Left lung (tissue), 10 donors: ENCODE measurements around the gene LDLRAD3. TPM values are rescaled to one million over a fixed set of nuclear protein-coding genes. Genes with fewer than 3 reads are reported as not detected.

Source experiments
- ATAC-seq: fragments of 200-7000 bp; cut with Tn5 transposase; one replicate; pipeline ENCODE4 v1.9.1; 2020; ENCODE audit warnings: moderate library complexity
- DNase-seq, 4 donors: peaks; one replicate each; pipeline ENCODE4 v3.0.0-alpha.2; 2013 to 2020
- H3K27ac ChIP-seq, 2 donors: fragments of 200-600 bp; sonication (generic) in 1 of 2; one replicate each; pipeline versions ENCODE4 v1.5.0 to v1.8.0; 2020 to 2021
- H3K27me3 ChIP-seq, 2 donors: fragments of 200-600 bp; sonication (generic) in 1 of 2; one replicate each; pipeline versions ENCODE4 v1.5.0 to v1.8.0; 2020 to 2021
- H3K36me3 ChIP-seq, 2 donors: fragments of 200-600 bp; sonication (generic) in 1 of 2; one replicate each; pipeline versions ENCODE4 v1.5.0 to v1.8.0; 2020 to 2021
- H3K4me1 ChIP-seq, 2 donors: fragments of 200-600 bp; one replicate each; pipeline ENCODE4 v1.8.0; 2021
- H3K4me3 ChIP-seq, 2 donors: fragments of 200-600 bp; sonication (generic) in 1 of 2; one replicate each; pipeline versions ENCODE4 v1.5.0 to v1.8.0; 2020 to 2021; ENCODE audit warnings: mild to moderate bottlenecking in 1 of 2
- H3K9me3 ChIP-seq, 2 donors: fragments of 200-600 bp; sonication (generic) in 1 of 2; one replicate each; pipeline versions ENCODE4 v1.5.0 to v1.8.0; 2020 to 2021
- intact Hi-C, 2 donors: fragments of 100-400 bp; cut with DNase I; formaldehyde crosslinking; loops; one replicate each; pipeline versions ENCODE4 v1.11.2 to v1.14.2; 2022
- polyA plus RNA-seq, 6 donors: library from polyadenylated mRNA; unstranded; fragments of 120-200 nt; gene quantifications; one replicate each; pipeline ENCODE4 v1.2.1, GENCODE V29; 2013; ENCODE audit not compliant: insufficient read length in 6 of 6
- total RNA-seq, 2 donors: library from RNA; stranded (reverse); fragmentation: NEBNext Ultra II Directional; extraction: Animal tissue kit (Norgen Biotek cat#: 25700); gene quantifications; one replicate each; pipeline ENCODE4 v1.2.1, GENCODE V29; 2021
- TF ChIP-seq, protein P1 (sequence below), 2 donors: fragments of 200-600 bp; sonication (generic) in 1 of 2; IDR thresholded peaks; one replicate each; pipeline versions ENCODE4 v1.5.0 to v1.8.0; 2021; ENCODE audit warnings: antibody characterized with exemption in 2 of 2
- donor health status: DM: no; HTN: yes; CAD: no.
- donor health status: DM: no; HTN: no; CAD: no.

LDLRAD3 gene
- total and polyA plus RNA-seq, 8 donors, result 7.1 to 18.2 (median 16.8) TPM

DNA sequence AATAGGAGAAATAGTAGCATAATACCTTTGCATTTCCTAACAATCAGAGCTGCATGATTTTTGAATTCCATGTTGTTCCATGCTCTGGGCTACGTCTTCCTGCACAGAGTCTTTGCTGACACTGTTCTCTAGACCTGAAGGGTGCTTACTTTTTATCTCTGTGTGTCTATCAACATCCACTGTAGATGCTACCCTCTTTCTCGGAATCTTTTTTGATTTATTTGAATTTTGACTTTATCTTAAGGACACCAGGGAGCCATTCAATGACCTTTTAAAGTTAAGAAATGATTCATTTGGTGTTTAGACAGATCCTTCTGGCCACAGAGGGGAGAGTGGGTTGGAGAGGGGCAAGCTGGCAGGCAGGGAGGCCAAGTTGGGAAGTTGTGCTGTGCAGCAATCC lies 90.1 kb downstream of the LDLRAD3 start:
- Histone ChIP-seq H3K4me1 (no peaks in the 10 kb centered on the region), H3K36me3 (no peaks in the 10 kb centered on the region), H3K9me3 (no peaks in the 10 kb centered on the region), H3K4me3 (no peak overlapping the region), H3K27me3 (no peaks in the 10 kb centered on the region), H3K27ac (no peak overlapping the region)
- DNase-seq (no peak), ATAC-seq (no peak)
- TF ChIP-seq, protein P1, sequence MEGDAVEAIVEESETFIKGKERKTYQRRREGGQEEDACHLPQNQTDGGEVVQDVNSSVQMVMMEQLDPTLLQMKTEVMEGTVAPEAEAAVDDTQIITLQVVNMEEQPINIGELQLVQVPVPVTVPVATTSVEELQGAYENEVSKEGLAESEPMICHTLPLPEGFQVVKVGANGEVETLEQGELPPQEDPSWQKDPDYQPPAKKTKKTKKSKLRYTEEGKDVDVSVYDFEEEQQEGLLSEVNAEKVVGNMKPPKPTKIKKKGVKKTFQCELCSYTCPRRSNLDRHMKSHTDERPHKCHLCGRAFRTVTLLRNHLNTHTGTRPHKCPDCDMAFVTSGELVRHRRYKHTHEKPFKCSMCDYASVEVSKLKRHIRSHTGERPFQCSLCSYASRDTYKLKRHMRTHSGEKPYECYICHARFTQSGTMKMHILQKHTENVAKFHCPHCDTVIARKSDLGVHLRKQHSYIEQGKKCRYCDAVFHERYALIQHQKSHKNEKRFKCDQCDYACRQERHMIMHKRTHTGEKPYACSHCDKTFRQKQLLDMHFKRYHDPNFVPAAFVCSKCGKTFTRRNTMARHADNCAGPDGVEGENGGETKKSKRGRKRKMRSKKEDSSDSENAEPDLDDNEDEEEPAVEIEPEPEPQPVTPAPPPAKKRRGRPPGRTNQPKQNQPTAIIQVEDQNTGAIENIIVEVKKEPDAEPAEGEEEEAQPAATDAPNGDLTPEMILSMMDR (IDR thresholded peaks at IDR 0.05), result no peak
- intact Hi-C loops, result no loop called here

DNA sequence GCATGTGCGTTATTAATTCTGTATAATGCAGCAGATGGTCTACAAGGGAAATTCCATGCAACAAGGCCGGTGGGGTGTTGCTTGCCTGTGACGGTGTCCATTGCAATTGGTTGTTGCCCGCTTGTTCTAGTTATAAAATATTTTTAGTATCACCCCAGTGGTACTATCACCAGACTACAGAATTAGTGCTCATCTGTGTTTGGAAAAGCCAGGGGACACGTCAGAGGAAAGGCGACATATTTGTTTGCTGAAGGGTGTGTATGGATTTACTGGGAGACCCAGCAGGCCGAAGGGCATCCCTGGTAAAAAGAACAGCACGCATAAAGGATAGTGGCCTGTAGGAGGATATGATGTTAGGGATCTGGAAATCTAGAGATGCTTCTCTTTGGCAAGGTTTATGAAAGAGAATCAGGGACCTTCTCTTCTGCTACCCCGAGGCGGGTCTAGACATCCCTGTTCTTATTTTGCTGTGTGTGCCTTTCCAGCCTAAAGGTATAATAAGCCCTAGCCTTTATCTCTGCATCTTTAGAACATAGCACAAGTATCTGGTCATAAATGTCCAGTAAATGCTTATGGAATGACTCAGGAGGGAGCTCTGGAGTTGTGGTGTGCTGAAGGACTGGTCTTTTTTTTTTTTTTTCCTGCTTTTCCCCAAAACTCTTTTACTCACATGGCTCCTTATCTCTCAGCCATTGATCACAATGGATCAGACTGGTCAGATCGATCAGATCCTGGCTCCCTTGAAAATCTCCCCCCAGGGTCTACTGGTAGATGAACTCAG lies 90.9 kb downstream of the LDLRAD3 start:
- TF ChIP-seq, protein P1 (IDR thresholded peaks at IDR 0.05), result no peak
- Histone ChIP-seq H3K4me1 (no peaks in the 10 kb centered on the region), H3K27me3 (no peaks in the 10 kb centered on the region), H3K9me3 (no peaks in the 10 kb centered on the region), H3K36me3 (no peaks in the 10 kb centered on the region), H3K27ac (no peak overlapping the region), H3K4me3 (no peak overlapping the region)
- no peak for DNase-seq
- intact Hi-C loops, result no loop called here
- no peak for ATAC-seq

DNA sequence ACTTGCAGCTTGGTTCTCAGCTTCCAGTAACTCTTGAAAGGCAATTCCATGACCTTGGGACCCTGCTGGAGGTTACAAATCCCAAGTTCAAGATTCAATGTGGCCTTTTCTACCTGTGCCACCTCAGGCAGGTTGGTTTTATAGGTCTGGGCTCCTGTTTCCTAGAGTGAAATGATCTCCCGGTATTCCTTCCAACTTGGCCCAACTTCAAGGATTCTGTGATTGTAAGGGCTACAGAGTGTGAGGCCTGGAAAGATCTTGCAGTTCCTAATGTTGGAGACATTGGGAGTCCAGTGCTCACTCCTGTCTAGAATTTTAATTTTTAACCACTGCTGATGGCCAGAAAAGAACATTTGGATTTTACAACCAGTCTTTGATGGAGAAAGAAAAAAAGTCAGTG lies 91.6 kb downstream of the LDLRAD3 start:
- TF ChIP-seq, protein P1 (IDR thresholded peaks at IDR 0.05), result no peak
- intact Hi-C loops, result no loop called here
- Histone ChIP-seq H3K36me3 (no peaks in the 10 kb centered on the region), H3K4me3 (no peak overlapping the region), H3K9me3 (no peaks in the 10 kb centered on the region), H3K27ac (no peak overlapping the region), H3K4me1 (no peaks in the 10 kb centered on the region), H3K27me3 (no peaks in the 10 kb centered on the region)
- no peak for DNase-seq
- no peak for ATAC-seq

DNA sequence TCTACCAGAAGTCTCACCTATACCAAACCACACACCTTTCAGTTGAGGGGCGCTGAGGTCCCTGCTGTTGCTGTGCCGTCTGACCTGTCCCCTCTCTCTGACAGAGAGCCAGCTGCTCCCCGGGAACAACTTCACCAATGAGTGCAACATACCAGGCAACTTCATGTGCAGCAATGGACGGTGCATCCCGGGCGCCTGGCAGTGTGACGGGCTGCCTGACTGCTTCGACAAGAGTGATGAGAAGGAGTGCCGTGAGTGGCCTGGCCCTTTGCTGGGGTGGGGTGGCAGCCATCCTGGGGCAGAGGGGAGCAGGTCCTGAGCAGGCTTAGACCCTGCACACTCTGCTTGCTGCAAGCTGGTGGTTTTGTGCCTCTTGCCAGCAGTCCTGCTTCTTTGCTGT lies 92.1 kb downstream of the LDLRAD3 start:
- H3K27me3 ChIP-seq, result no peaks in the 10 kb centered on the region
- TF ChIP-seq, protein P1 (IDR thresholded peaks at IDR 0.05), result no peak
- H3K4me1 ChIP-seq, result no peaks in the 10 kb centered on the region
- ATAC-seq, result no peak
- peak in 1 of 4 donors; percentile 69 for DNase-seq
- intact Hi-C loops, result no loop called here
- H3K36me3 ChIP-seq, result no peaks in the 10 kb centered on the region
- H3K4me3 ChIP-seq, result no peak overlapping the region
- H3K27ac ChIP-seq, result no peak overlapping the region
- no peaks in the 10 kb centered on the region for H3K9me3 ChIP-seq

DNA sequence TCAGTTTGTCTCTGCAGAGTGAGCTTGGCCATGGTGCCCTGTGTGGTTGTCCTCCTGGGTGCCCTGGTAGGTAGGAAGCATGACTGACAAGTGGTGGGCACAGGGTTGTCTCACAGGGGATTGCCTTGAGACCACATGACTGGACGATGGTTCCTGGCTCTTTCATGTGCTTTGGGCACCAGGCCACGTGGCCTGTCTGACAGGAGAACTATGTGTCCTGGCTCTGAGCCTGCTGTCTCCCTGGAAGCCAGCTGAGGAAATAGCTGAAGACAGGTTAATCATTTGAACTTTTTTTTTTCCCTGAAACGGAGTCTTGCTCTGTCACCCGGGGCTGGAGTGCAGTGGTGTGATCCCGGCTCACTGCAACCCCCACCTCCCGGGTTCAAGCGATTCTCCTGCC lies 93.2 kb downstream of the LDLRAD3 start:
- Histone ChIP-seq H3K4me1 (no peaks in the 10 kb centered on the region), H3K36me3 (no peaks in the 10 kb centered on the region), H3K27ac (no peak overlapping the region), H3K4me3 (no peak overlapping the region), H3K9me3 (no peaks in the 10 kb centered on the region), H3K27me3 (no peaks in the 10 kb centered on the region)
- intact Hi-C loops, result no loop called here
- no peak for DNase-seq
- ATAC-seq, result no peak
- TF ChIP-seq, protein P1 (IDR thresholded peaks at IDR 0.05), result no peak
